ENCODE data around the gene SMIM5.

The SMIM5 gene

GRCh38 chr17:75667825-75668224 is 34.6 kb downstream of the SMIM5 start:
- no peak for DNase-seq (ENCODE audit: low spot score)

- DNase-seq (ENCODE audit: low spot score), result no peak
Observed at GRCh38 chr17:75668489-75668888, 35.3 kb downstream of the SMIM5 start.

- DNase-seq (ENCODE audit: low spot score), result no peak
Observed at GRCh38 chr17:75670868-75671267, 37.6 kb downstream of the SMIM5 start.

- no peak for DNase-seq (ENCODE audit: low spot score)
Observed at GRCh38 chr17:75672011-75672410, 38.8 kb downstream of the SMIM5 start.

GRCh38 chr17:75673487-75673886 is 40.3 kb downstream of the SMIM5 start:
- no peak for DNase-seq (ENCODE audit: low spot score)

- no peak for DNase-seq (ENCODE audit: low spot score)
Observed at GRCh38 chr17:75676461-75676860, 43.2 kb downstream of the SMIM5 start.

- no peak for DNase-seq (ENCODE audit: low spot score)
Observed at GRCh38 chr17:75679706-75680211, 46.5 kb downstream of the SMIM5 start.

- DNase-seq (ENCODE audit: low spot score), result no peak
Observed at GRCh38 chr17:75680431-75680830, 47.2 kb downstream of the SMIM5 start.

GRCh38 chr17:75681289-75681688 is 48.1 kb downstream of the SMIM5 start:
- no peak for DNase-seq (ENCODE audit: low spot score)

- DNase-seq (ENCODE audit: low spot score), result no peak
Observed at GRCh38 chr17:75683583-75683982, 50.3 kb downstream of the SMIM5 start.

GRCh38 chr17:75684249-75684648 is 51.0 kb downstream of the SMIM5 start:
- no peak for DNase-seq (ENCODE audit: low spot score)

- no peak for DNase-seq (ENCODE audit: low spot score)
Observed at GRCh38 chr17:75684924-75685323, 51.7 kb downstream of the SMIM5 start.

- no peak for DNase-seq (ENCODE audit: low spot score)
Observed at GRCh38 chr17:75685499-75685898, 52.3 kb downstream of the SMIM5 start.

GRCh38 chr17:75688209-75688825 is 55.1 kb downstream of the SMIM5 start:
- DNase-seq (ENCODE audit: low spot score), result no peak

GRCh38 chr17:75689441-75689873 is 56.2 kb downstream of the SMIM5 start:
- DNase-seq (ENCODE audit: low spot score), result no peak

Data from kidney capillary endothelial cell (primary cell).